Endodermal cell (in vitro differentiated cells): ENCODE data around the gene ANKRD52. TPM values are rescaled to one million over a fixed set of nuclear protein-coding genes. Genes with fewer than 3 reads are reported as not detected.
"Not testable (repeated sequence)": the region's sequence is repeated elsewhere in the genome, so short reads cannot be mapped to it uniquely, and the experiment has no call there.

Experiments used
- DNase-seq: peaks from one replicate; pipeline ENCODE4 v3.0.0-alpha.2; 2017
- H3K27ac ChIP-seq: 2 replicates; pipeline ENCODE4 v1.5.1; 2013; ENCODE audit warnings: mild to moderate bottlenecking, low read depth, low read length, moderate library complexity
- H3K27me3 ChIP-seq: 2 replicates; pipeline ENCODE4 v1.6.1; 2013; ENCODE audit warnings: mild to moderate bottlenecking, low read length, moderate library complexity; ENCODE audit not compliant: insufficient read depth, control insufficient read depth, poor library complexity, severe bottlenecking
- H3K36me3 ChIP-seq: 2 replicates; pipeline ENCODE4 v1.7.0; 2013; ENCODE audit warnings: mild to moderate bottlenecking, low read length, moderate library complexity; ENCODE audit not compliant: control insufficient read depth, insufficient read depth
- H3K4me1 ChIP-seq: one replicate; pipeline ENCODE4 v1.7.0; 2013; ENCODE audit warnings: low read length; ENCODE audit not compliant: control insufficient read depth, insufficient read depth
- H3K4me3 ChIP-seq: 2 replicates; pipeline ENCODE4 v1.5.1; 2013; ENCODE audit warnings: mild to moderate bottlenecking, low read length, moderate library complexity
- H3K9ac ChIP-seq: 2 replicates; pipeline ENCODE4 v1.6.1; 2013; ENCODE audit warnings: mild to moderate bottlenecking, low read length, moderate library complexity; ENCODE audit not compliant: poor library complexity, severe bottlenecking; ENCODE audit errors: extremely low read depth
- H3K9me3 ChIP-seq: 2 replicates; pipeline ENCODE4 v1.6.1; 2013; ENCODE audit warnings: mild to moderate bottlenecking, low read length, moderate library complexity; ENCODE audit not compliant: control insufficient read depth
- H3K27ac Mint-ChIP-seq: 2 replicates; pipeline ENCODE4 v1.8.0; 2020; ENCODE audit warnings: mixed read lengths
- H3K27me3 Mint-ChIP-seq: 2 replicates; pipeline ENCODE4 v1.8.0; 2021; ENCODE audit warnings: mild to moderate bottlenecking, mixed read lengths; ENCODE audit not compliant: insufficient read depth
- H3K36me3 Mint-ChIP-seq: 2 replicates; pipeline ENCODE4 v1.8.0; 2020; ENCODE audit warnings: low read depth, mixed read lengths
- H3K4me1 Mint-ChIP-seq: 2 replicates; pipeline ENCODE4 v1.8.0; 2020; ENCODE audit warnings: mixed read lengths
- H3K4me3 Mint-ChIP-seq: 2 replicates; pipeline ENCODE4 v1.8.0; 2020; ENCODE audit warnings: mild to moderate bottlenecking, moderate library complexity, mixed read lengths
- H3K9me3 Mint-ChIP-seq: 2 replicates; pipeline ENCODE4 v1.8.0; 2020; ENCODE audit warnings: mild to moderate bottlenecking, mixed read lengths
- CTCF ChIP-seq: fragments of 200-600 bp; sonication (generic); conservative IDR thresholded peaks from 2 replicates; pipeline ENCODE4 v1.5.0; 2021; ENCODE audit warnings: antibody characterized with exemption, mild to moderate bottlenecking
- WGBS, 2 experiments: methylation state at CpG; one replicate each; pipeline versions ENCODE4 v1.1.5 to v1.1.7; 2013; ENCODE audit warnings: missing lambda C conversion rate in 2 of 2, mixed read lengths in 1 of 2; ENCODE audit not compliant: insufficient coverage in 1 of 2, insufficient read length in 1 of 2; 5-methylcytosine and 5-hydroxymethylcytosine counted together
- total RNA-seq, 2 donors: library from RNA; stranded (reverse); fragmentation: NEBNext Ultra II Directional in 1 of 2; extraction: Animal tissue kit (Norgen Biotek cat#: 25700) in 1 of 2; gene quantifications; 2 replicates in 1 of 2; 3 replicates in 1 of 2; pipeline ENCODE4 v1.2.1, GENCODE V29; 2021

Gene ANKRD52
- total RNA-seq, 2 donors from 2014 or later = 39.3 to 54.9 TPM

DNA sequence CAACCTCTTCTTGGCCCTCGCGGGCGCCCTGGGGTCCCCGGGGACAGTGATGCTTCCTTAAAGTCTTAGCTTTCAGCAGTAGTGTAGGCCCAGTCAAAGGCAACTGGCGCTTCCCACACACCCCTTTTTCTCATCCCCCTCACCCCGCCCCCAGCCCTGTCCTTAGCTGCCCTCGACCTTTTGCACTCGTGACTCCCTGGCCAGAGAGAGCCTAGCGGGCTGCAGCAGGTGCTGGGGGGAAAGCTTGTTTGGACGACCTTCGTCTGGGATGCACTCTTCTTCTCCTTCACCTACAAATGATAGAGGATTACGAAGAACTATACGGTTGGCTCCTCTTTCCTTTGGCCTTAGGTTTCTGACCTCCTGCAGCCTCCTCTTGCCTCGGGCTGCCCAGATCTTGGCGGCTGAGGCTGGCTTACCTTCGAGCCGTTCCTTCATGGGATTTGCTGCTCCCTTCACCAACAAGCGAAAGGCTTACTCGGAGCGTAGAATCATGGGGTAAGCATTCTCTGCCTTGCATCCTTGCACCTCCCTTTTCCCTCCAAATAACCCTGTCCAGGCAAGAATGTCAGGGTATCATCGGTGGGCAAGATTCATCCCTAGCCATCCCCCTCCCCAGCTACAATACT is 9.4 kb upstream of the ANKRD52 start:
- no peaks in the 10 kb centered on the region for H3K27me3 Mint-ChIP-seq
- H3K27ac Mint-ChIP-seq = no peak overlapping the region
- no peaks in the 10 kb centered on the region for H3K9me3 Mint-ChIP-seq
- peaks cover 5% of the 10 kb centered on the region for H3K4me1 ChIP-seq
- peak overlapping the region; percentile 72 for H3K9ac ChIP-seq
- H3K36me3 ChIP-seq = peaks cover 31% of the 10 kb centered on the region
- no peak for DNase-seq
- H3K27ac ChIP-seq = peak overlapping the region; percentile 91
- H3K4me3 Mint-ChIP-seq = peak overlapping the region; percentile 73
- no peaks in the 10 kb centered on the region for H3K27me3 ChIP-seq
- 37 to 38% methylated on average over 17 to 21 of the region's 21 CpGs for WGBS, 2 experiments
- H3K36me3 Mint-ChIP-seq = peaks cover 24% of the 10 kb centered on the region
- H3K9me3 ChIP-seq = no peaks in the 10 kb centered on the region
- TF ChIP-seq CTCF = no peak
- peak overlapping the region; percentile 87 for H3K4me3 ChIP-seq
- peaks cover 12% of the 10 kb centered on the region for H3K4me1 Mint-ChIP-seq

DNA sequence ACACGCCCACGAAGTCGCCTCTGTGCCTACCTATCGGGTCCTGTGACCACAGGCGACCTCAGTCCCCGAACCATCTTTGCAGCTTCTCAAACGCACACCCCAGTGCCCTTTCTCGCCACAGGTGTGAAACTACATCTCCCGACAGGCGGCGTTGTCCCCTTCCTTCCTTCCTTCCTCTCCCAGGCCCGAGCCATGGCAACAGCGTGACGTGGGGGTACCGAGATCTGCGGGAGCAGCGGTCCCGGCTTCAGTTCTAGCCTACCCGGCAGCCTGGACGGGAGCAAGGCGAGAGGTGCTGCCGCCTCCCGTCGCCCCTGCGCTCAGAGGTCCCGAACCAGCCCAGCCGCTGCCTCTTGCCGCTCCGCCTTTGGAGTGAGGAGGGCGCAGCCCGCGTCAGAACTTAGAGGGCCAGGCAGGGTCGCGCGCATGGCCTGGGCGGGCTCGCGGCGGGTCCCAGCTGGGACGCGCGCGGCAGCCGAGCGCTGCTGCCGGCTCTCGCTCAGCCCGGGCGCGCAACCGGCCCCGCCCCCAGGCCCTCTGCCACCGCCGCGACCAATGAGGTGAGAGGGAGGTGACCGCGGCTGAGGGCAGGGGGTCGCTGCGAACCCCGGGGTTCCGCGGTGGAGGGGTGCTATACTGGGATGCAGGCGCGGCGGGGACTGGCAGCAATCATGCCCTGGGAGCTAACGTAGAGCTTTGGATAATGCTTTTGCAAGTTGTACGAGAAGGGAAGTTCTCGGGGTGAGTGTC is 8.7 kb upstream of the ANKRD52 start, which contains the start of gene COQ10A:
TSS of gene COQ10A (plus strand) at position 250 of the 750 bp plus-strand sequence. CDS start at position 427, 177 bp downstream.
- peak within 1 kb of the TSS; percentile 73 for H3K4me3 Mint-ChIP-seq
- Histone ChIP-seq H3K27ac (peak within 1 kb of the TSS; percentile 91), H3K4me3 (peak within 1 kb of the TSS; percentile 87), H3K9me3 (no peaks in the 10 kb centered on the region), H3K9ac (peak within 1 kb of the TSS; percentile 72), H3K27me3 (no peaks in the 10 kb centered on the region), H3K4me1 (peaks cover 5% of the 10 kb centered on the region), H3K36me3 (peaks cover 31% of the 10 kb centered on the region)
- DNase-seq = peak; percentile 99
- TF ChIP-seq CTCF = peak; percentile 80
- WGBS, 2 experiments = 1% methylated on average over 34 to 68 of the region's 68 CpGs
- no peaks in the 10 kb centered on the region for H3K9me3 Mint-ChIP-seq
- peak within 1 kb of the TSS; percentile 89 for H3K27ac Mint-ChIP-seq
- H3K4me1 Mint-ChIP-seq = peaks cover 12% of the 10 kb centered on the region
- no peaks in the 10 kb centered on the region for H3K27me3 Mint-ChIP-seq
- peaks cover 21% of the 10 kb centered on the region for H3K36me3 Mint-ChIP-seq

GRCh38 chr12:56266068-56266692 is 8.0 kb upstream of the ANKRD52 start:
- not testable (repeated sequence) for H3K9me3 ChIP-seq, H3K27me3 Mint-ChIP-seq, H3K4me1 ChIP-seq, H3K27ac ChIP-seq, H3K4me1 Mint-ChIP-seq, H3K27me3 ChIP-seq, DNase-seq, H3K9me3 Mint-ChIP-seq
- H3K36me3 ChIP-seq = peaks cover 25% of the 10 kb centered on the region
- Mint-ChIP-seq H3K4me3 (peak overlapping the region; percentile 73), H3K27ac (peak overlapping the region; percentile 89), H3K36me3 (peaks cover 18% of the 10 kb centered on the region)
- H3K9ac ChIP-seq = peak overlapping the region; percentile 72
- whole genome bisulfite sequencing, 2 experiments = 57 to 69% methylated on average over 9 to 13 of the region's 16 CpGs
- H3K4me3 ChIP-seq = peak overlapping the region; percentile 87
